ENCODE results near the gene ADNP. TPM values are rescaled to one million over a fixed set of nuclear protein-coding genes. Genes with fewer than 3 reads are reported as not detected.

ADNP gene
- polyA plus RNA-seq, 2 of the 4 experiments (the other 2 are of a cell fraction), result 36.7 to 37.2 TPM

DNA sequence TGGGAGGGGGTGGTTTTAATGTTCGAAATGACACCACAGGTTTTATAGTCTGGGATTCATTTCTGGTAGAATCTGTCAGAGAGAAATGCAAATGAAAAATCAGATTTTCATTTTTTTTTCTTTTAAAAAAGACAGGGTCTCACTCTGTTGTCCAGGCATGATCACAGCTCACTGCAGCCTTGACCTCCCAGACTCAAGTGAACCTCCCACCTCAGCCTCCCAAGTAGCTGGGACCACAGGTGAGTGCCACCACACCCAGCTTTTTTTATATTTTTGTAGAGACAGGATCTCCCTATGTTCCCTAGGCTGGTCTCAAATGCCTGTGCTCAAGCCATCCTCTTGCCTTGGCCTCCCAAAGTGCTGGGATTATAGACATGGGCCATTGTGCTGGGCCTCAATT, 2.4 kb upstream of the ADNP start (continued):
- TF ChIP-seq, protein P1, sequence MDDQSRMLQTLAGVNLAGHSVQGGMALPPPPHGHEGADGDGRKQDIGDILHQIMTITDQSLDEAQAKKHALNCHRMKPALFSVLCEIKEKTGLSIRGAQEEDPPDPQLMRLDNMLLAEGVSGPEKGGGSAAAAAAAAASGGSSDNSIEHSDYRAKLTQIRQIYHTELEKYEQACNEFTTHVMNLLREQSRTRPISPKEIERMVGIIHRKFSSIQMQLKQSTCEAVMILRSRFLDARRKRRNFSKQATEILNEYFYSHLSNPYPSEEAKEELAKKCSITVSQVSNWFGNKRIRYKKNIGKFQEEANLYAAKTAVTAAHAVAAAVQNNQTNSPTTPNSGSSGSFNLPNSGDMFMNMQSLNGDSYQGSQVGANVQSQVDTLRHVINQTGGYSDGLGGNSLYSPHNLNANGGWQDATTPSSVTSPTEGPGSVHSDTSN (IDR thresholded peaks at IDR 0.05), result no peak

- ChIA-PET CTCF (interaction anchor here (0.9 to 10.8 kb wide), 8 partner anchors 17 to 375 kb away, joined by 3 to 167 read pairs (median 5); partner anchors contain the start of gene BCAS4), POLR2A (interaction anchor here (2.1 to 3.9 kb wide), 3 partner anchors 26 to 142 kb away, joined by 10 to 31 read pairs (median 12); partner anchors contain the start of genes BCAS4, DPM1 and MOCS3)
- Histone ChIP-seq H3K27ac (no peak overlapping the region), H3K4me2 (no peak overlapping the region), H3K4me3 (no peak overlapping the region), H3K4me1 (peaks cover 23% of the 10 kb centered on the region), H3K9me3 (no peaks in the 10 kb centered on the region)
- FAIRE-seq, result no peak
- WGBS (ENCODE audit: missing lambda C conversion rate), result 70% methylated on average over 1 of the region's 1 CpG
- no peak for ATAC-seq
- DNase-seq (ENCODE audit: low read depth in 1 of 2, low spot score in 1 of 2), result no peak
- TF ChIP-seq GATA3 (IDR thresholded peaks at IDR 0.05; ENCODE audit: borderline replicate concordance), result no peak
- no peak for TF ChIP-seq HDAC2 (IDR thresholded peaks at IDR 0.05)
- TF ChIP-seq, protein P2, sequence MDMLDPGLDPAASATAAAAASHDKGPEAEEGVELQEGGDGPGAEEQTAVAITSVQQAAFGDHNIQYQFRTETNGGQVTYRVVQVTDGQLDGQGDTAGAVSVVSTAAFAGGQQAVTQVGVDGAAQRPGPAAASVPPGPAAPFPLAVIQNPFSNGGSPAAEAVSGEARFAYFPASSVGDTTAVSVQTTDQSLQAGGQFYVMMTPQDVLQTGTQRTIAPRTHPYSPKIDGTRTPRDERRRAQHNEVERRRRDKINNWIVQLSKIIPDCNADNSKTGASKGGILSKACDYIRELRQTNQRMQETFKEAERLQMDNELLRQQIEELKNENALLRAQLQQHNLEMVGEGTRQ (IDR thresholded peaks at IDR 0.05), result no peak
- no peak for TF ChIP-seq JUN (IDR thresholded peaks at IDR 0.05)
- no peak for TF ChIP-seq CHD2 (IDR thresholded peaks at IDR 0.05; ENCODE audit: low read length, partially characterized antibody)
- no peak for TF ChIP-seq EP300 (IDR thresholded peaks at IDR 0.05)
- TF ChIP-seq, protein P3, sequence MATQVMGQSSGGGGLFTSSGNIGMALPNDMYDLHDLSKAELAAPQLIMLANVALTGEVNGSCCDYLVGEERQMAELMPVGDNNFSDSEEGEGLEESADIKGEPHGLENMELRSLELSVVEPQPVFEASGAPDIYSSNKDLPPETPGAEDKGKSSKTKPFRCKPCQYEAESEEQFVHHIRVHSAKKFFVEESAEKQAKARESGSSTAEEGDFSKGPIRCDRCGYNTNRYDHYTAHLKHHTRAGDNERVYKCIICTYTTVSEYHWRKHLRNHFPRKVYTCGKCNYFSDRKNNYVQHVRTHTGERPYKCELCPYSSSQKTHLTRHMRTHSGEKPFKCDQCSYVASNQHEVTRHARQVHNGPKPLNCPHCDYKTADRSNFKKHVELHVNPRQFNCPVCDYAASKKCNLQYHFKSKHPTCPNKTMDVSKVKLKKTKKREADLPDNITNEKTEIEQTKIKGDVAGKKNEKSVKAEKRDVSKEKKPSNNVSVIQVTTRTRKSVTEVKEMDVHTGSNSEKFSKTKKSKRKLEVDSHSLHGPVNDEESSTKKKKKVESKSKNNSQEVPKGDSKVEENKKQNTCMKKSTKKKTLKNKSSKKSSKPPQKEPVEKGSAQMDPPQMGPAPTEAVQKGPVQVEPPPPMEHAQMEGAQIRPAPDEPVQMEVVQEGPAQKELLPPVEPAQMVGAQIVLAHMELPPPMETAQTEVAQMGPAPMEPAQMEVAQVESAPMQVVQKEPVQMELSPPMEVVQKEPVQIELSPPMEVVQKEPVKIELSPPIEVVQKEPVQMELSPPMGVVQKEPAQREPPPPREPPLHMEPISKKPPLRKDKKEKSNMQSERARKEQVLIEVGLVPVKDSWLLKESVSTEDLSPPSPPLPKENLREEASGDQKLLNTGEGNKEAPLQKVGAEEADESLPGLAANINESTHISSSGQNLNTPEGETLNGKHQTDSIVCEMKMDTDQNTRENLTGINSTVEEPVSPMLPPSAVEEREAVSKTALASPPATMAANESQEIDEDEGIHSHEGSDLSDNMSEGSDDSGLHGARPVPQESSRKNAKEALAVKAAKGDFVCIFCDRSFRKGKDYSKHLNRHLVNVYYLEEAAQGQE (IDR thresholded peaks at IDR 0.05), result no peak
- no peak for TF ChIP-seq RCOR1 (IDR thresholded peaks at IDR 0.05; ENCODE audit: low read depth, low read length)
- no peak for TF ChIP-seq SMC3 (IDR thresholded peaks at IDR 0.05)
- no peak for TF ChIP-seq POLR2AphosphoS2 (conservative IDR thresholded peaks at IDR 0.05; ENCODE audit: low read length)
- TF ChIP-seq MAFK (IDR thresholded peaks at IDR 0.05; ENCODE audit: partially characterized antibody), result no peak
- TF ChIP-seq JUNB (IDR thresholded peaks at IDR 0.05), result no peak
- no peak for TF ChIP-seq HOXB13 (CRISPR knock-in tag; IDR thresholded peaks at IDR 0.05; ENCODE audit: low read depth)
- no peak for TF ChIP-seq HMGXB4 (CRISPR knock-in tag; IDR thresholded peaks at IDR 0.05; ENCODE audit: borderline replicate concordance)
- no peak for TF ChIP-seq FOSB (CRISPR knock-in tag; IDR thresholded peaks at IDR 0.05)
- no peak for TF ChIP-seq TFCP2L1 (CRISPR knock-in tag; IDR thresholded peaks at IDR 0.05)
- TF ChIP-seq HEYL (CRISPR knock-in tag; IDR thresholded peaks at IDR 0.05), result no peak
- TF ChIP-seq ESRRA (IDR thresholded peaks at IDR 0.05; ENCODE audit: borderline replicate concordance, low read length), result no peak
Observed at GRCh38 chr20:50932691-50933280, 1.5 kb upstream of the ADNP start.
